H9 (cell line): ENCODE data around the gene CCDC92. TPM values are rescaled to one million over a fixed set of nuclear protein-coding genes. Genes with fewer than 3 reads are reported as not detected.
A peak's percentile ranks its signal among the peaks of the same experiment; 100 is the strongest.

Experiments used
- DNase-seq: peaks from one replicate; pipeline ENCODE4 v3.0.0-alpha.2; 2017
- H2AFZ ChIP-seq: one replicate; pipeline ENCODE4 v1.6.1; 2013; ENCODE audit warnings: mild to moderate bottlenecking, low read length, control low read depth, moderate library complexity
- H2AK5ac ChIP-seq: 2 replicates; pipeline ENCODE4 v1.6.1; 2013; ENCODE audit warnings: low read length, control low read depth, mixed read lengths; ENCODE audit not compliant: insufficient read length
- H2BK120ac ChIP-seq: one replicate; pipeline ENCODE4 v1.6.1; 2013; ENCODE audit warnings: low read depth, mild to moderate bottlenecking, low read length, control low read depth, inconsistent platforms; ENCODE audit not compliant: poor library complexity, severe bottlenecking
- H2BK12ac ChIP-seq: 2 replicates; pipeline ENCODE4 v1.6.1; 2013; ENCODE audit warnings: low read length, control low read depth, mixed read lengths, low read depth; ENCODE audit not compliant: insufficient read length
- H2BK15ac ChIP-seq: 2 replicates; pipeline ENCODE4 v1.6.1; 2013; ENCODE audit warnings: low read depth, low read length, control low read depth
- H2BK20ac ChIP-seq: one replicate; pipeline ENCODE4 v1.6.1; 2013; ENCODE audit warnings: low read depth, mild to moderate bottlenecking, low read length, control low read depth, inconsistent platforms; ENCODE audit not compliant: poor library complexity, severe bottlenecking
- H2BK5ac ChIP-seq: 2 replicates; pipeline ENCODE4 v1.6.1; 2013; ENCODE audit warnings: low read length, control low read depth, mixed read lengths; ENCODE audit not compliant: insufficient read length
- H3K14ac ChIP-seq: 2 replicates; pipeline ENCODE4 v1.6.1; 2013; ENCODE audit warnings: low read length, control low read depth; ENCODE audit not compliant: insufficient read depth
- H3K18ac ChIP-seq: 2 replicates; pipeline ENCODE4 v1.6.1; 2013; ENCODE audit warnings: low read depth, mild to moderate bottlenecking, mixed read lengths, low read length, control low read depth; ENCODE audit not compliant: insufficient read length
- H3K23ac ChIP-seq: 2 replicates; pipeline ENCODE4 v1.6.1; 2013; ENCODE audit warnings: low read length, control low read depth, mixed read lengths, low read depth; ENCODE audit not compliant: insufficient read length
- H3K23me2 ChIP-seq: 2 replicates; pipeline ENCODE4 v1.6.1; 2013; ENCODE audit warnings: low read depth, mild to moderate bottlenecking, mixed read lengths, low read length, control low read depth; ENCODE audit not compliant: insufficient read length, poor library complexity, severe bottlenecking
- H3K27ac ChIP-seq: 2 replicates; pipeline ENCODE4 v1.5.1; 2013; ENCODE audit warnings: low read length, control low read depth, mixed read lengths, low read depth; ENCODE audit not compliant: insufficient read length
- H3K27me3 ChIP-seq: 2 replicates; pipeline ENCODE4 v1.6.1; 2013; ENCODE audit warnings: low read length, control low read depth, inconsistent platforms; ENCODE audit not compliant: insufficient read depth
- H3K4ac ChIP-seq: 2 replicates; pipeline ENCODE4 v1.6.1; 2013; ENCODE audit warnings: low read depth, mild to moderate bottlenecking, control low read depth, inconsistent platforms, low read length, moderate library complexity
- H3K4me1 ChIP-seq: 2 replicates; pipeline ENCODE4 v1.6.1; 2013; ENCODE audit warnings: low read length, control low read depth, inconsistent platforms; ENCODE audit not compliant: insufficient read depth
- H3K4me2 ChIP-seq: 2 replicates; pipeline ENCODE4 v1.6.1; 2013; ENCODE audit warnings: low read length, control low read depth, mixed read lengths; ENCODE audit not compliant: insufficient read length, insufficient read depth
- H3K56ac ChIP-seq: 2 replicates; pipeline ENCODE4 v1.6.1; 2013; ENCODE audit warnings: low read depth, mild to moderate bottlenecking, mixed read lengths, low read length, control low read depth; ENCODE audit not compliant: insufficient read length
- H3K79me1 ChIP-seq: 2 replicates; pipeline ENCODE4 v1.6.1; 2013; ENCODE audit warnings: low read depth, mild to moderate bottlenecking, moderate library complexity, low read length, control low read depth, inconsistent platforms; ENCODE audit not compliant: insufficient read depth, poor library complexity, severe bottlenecking
- H3K79me2 ChIP-seq: 2 replicates; pipeline ENCODE4 v1.6.1; 2013; ENCODE audit warnings: low read length, control low read depth, inconsistent platforms; ENCODE audit not compliant: insufficient read depth
- H3K9ac ChIP-seq: 2 replicates; pipeline ENCODE4 v1.6.1; 2013; ENCODE audit warnings: low read length, control low read depth, mixed read lengths; ENCODE audit not compliant: insufficient read length; ENCODE audit errors: extremely low read depth
- H3K9me3 ChIP-seq: one replicate; pipeline ENCODE4 v1.6.1; 2013; ENCODE audit warnings: low read depth, low read length, inconsistent platforms; ENCODE audit not compliant: control insufficient read depth
- H3T11ph ChIP-seq: one replicate; pipeline ENCODE4 v1.6.1; 2013; ENCODE audit warnings: mild to moderate bottlenecking, low read length, control low read depth, inconsistent platforms
- H4K20me1 ChIP-seq: one replicate; pipeline ENCODE4 v1.6.1; 2013; ENCODE audit not compliant: control insufficient read depth, insufficient read length, insufficient read depth
- H4K5ac ChIP-seq: 2 replicates; pipeline ENCODE4 v1.6.1; 2013; ENCODE audit warnings: low read depth, mild to moderate bottlenecking, mixed read lengths, low read length, control low read depth; ENCODE audit not compliant: insufficient read length
- H4K8ac ChIP-seq: replicated peaks from 2 replicates; pipeline ENCODE4 v1.6.1; 2013; ENCODE audit warnings: low read length, control low read depth, mixed read lengths, low read depth; ENCODE audit not compliant: insufficient read length
- H4K91ac ChIP-seq: 2 replicates; pipeline ENCODE4 v1.6.1; 2013; ENCODE audit warnings: low read depth, mild to moderate bottlenecking, moderate library complexity, mixed read lengths, low read length, control low read depth; ENCODE audit not compliant: insufficient read length
- H3K27ac Mint-ChIP-seq, 3 experiments: 2 replicates in 2 of 3; 3 replicates in 1 of 3; pipeline ENCODE4 v1.8.0; 2020 to 2021; ENCODE audit warnings: mixed read lengths in 3 of 3, mild to moderate bottlenecking in 1 of 3, moderate library complexity in 1 of 3
- H3K27me3 Mint-ChIP-seq: 2 replicates; pipeline ENCODE4 v1.8.0; 2021; ENCODE audit warnings: low read depth, mild to moderate bottlenecking, moderate library complexity, mixed read lengths
- H3K36me3 Mint-ChIP-seq, 3 experiments: 2 replicates in 2 of 3; 3 replicates in 1 of 3; pipeline ENCODE4 v1.8.0; 2020 to 2021; ENCODE audit warnings: low read depth in 3 of 3, mixed read lengths in 3 of 3; ENCODE audit not compliant: insufficient read depth in 1 of 3
- H3K4me1 Mint-ChIP-seq, 2 experiments: 2 replicates each; pipeline ENCODE4 v1.8.0; 2020; ENCODE audit warnings: mixed read lengths in 2 of 2
- H3K4me3 Mint-ChIP-seq, 2 experiments: 2 replicates in 1 of 2; 3 replicates in 1 of 2; pipeline ENCODE4 v1.8.0; 2020 to 2021; ENCODE audit warnings: mild to moderate bottlenecking in 2 of 2, mixed read lengths in 2 of 2, moderate library complexity in 1 of 2
- H3K9me3 Mint-ChIP-seq, 2 experiments: 2 replicates in 1 of 2; 3 replicates in 1 of 2; pipeline ENCODE4 v1.8.0; 2020; ENCODE audit warnings: mild to moderate bottlenecking in 2 of 2, mixed read lengths in 2 of 2, moderate library complexity in 1 of 2
- WGBS: extraction: QIAGEN DNeasy Blood & Tissue Kit; methylation state at CpG from one replicate; pipeline ENCODE4 v1.1.7; 2013; ENCODE audit warnings: missing lambda C conversion rate, low lambda C conversion rate, mixed read lengths; ENCODE audit not compliant: insufficient read length; ENCODE audit errors: extremely low coverage; 5-methylcytosine and 5-hydroxymethylcytosine counted together
- total RNA-seq: library from RNA; stranded (reverse); gene quantifications from 2 replicates; pipeline ENCODE4 v1.2.1, GENCODE V29; 2021
- TF ChIP-seq, protein P1 (sequence below): fragments of 200-600 bp; sonication (generic); conservative IDR thresholded peaks from 3 replicates; pipeline ENCODE4 v1.8.0; 2021; ENCODE audit warnings: antibody characterized with exemption, mild to moderate bottlenecking

The CCDC92 gene
- total RNA-seq, 1 experiment from 2014 or later, result 1.3 TPM

DNA sequence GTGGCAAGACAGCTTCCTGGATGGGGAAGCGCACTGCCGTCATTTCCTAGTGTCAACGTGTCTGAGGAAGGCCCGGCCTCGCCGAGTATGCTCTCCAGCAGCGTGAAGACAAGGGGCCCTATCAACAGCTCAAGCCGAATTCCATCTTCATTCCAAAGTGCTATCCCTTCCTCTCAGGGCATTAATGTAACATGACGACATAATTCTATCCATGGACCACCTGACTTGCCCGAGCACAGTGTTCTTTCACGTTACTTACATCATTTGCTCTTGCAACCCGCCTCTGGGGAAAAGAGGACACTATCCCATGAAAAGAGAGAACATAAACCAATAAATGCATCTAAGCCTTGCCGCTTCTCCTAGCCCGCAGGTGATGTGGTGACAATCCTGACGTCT is 22.9 kb downstream of the CCDC92 start:
- no CpG with 5 or more reads among the region's 15 CpGs for WGBS
- no peak overlapping the region for H2AFZ ChIP-seq
- H3T11ph ChIP-seq, result no peak overlapping the region
- H2AK5ac ChIP-seq, result no peak overlapping the region
- TF ChIP-seq, protein P1, sequence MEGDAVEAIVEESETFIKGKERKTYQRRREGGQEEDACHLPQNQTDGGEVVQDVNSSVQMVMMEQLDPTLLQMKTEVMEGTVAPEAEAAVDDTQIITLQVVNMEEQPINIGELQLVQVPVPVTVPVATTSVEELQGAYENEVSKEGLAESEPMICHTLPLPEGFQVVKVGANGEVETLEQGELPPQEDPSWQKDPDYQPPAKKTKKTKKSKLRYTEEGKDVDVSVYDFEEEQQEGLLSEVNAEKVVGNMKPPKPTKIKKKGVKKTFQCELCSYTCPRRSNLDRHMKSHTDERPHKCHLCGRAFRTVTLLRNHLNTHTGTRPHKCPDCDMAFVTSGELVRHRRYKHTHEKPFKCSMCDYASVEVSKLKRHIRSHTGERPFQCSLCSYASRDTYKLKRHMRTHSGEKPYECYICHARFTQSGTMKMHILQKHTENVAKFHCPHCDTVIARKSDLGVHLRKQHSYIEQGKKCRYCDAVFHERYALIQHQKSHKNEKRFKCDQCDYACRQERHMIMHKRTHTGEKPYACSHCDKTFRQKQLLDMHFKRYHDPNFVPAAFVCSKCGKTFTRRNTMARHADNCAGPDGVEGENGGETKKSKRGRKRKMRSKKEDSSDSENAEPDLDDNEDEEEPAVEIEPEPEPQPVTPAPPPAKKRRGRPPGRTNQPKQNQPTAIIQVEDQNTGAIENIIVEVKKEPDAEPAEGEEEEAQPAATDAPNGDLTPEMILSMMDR, result no peak
- H3K23ac ChIP-seq, result no peak overlapping the region
- H3K9ac ChIP-seq, result no peak overlapping the region
- Mint-ChIP-seq H3K4me3 (no peak overlapping the region), H3K4me1 (no peaks in the 10 kb centered on the region; a peak in 1 of 4 replicates), H3K27me3 (peaks cover 96% of the 10 kb centered on the region), H3K36me3 (peaks cover 0 to 1% (median 0%) of the 10 kb centered on the region in 3 experiments; a peak in 1 of 7 replicates), H3K27ac (no peak overlapping the region), H3K9me3 (no peaks in the 10 kb centered on the region)
- no peaks in the 10 kb centered on the region for H3K79me2 ChIP-seq
- H3K18ac ChIP-seq, result no peak overlapping the region
- no peak overlapping the region for H3K56ac ChIP-seq
- no peaks in the 10 kb centered on the region; the same call in 1 of the 2 replicates for H3K27me3 ChIP-seq
- DNase-seq, result peak; percentile 8
- H4K8ac ChIP-seq, result no peak overlapping the region
- H2BK20ac ChIP-seq, result no peak overlapping the region
- no peak overlapping the region for H2BK5ac ChIP-seq
- H4K91ac ChIP-seq, result no peak overlapping the region
- H4K5ac ChIP-seq, result no peak overlapping the region
- no peak overlapping the region for H2BK15ac ChIP-seq
- no peaks in the 10 kb centered on the region for H4K20me1 ChIP-seq
- H3K4ac ChIP-seq, result no peak overlapping the region
- no peaks in the 10 kb centered on the region for H3K9me3 ChIP-seq
- H3K79me1 ChIP-seq, result no peaks in the 10 kb centered on the region
- no peak overlapping the region for H3K27ac ChIP-seq
- H3K23me2 ChIP-seq, result no peaks in the 10 kb centered on the region
- H3K4me2 ChIP-seq, result no peak overlapping the region
- no peaks in the 10 kb centered on the region for H3K4me1 ChIP-seq
- no peak overlapping the region for H2BK120ac ChIP-seq
- H3K14ac ChIP-seq, result no peak overlapping the region
- H2BK12ac ChIP-seq, result no peak overlapping the region
